Measurements from ENCODE around the gene ARF6. TPM values are rescaled to one million over a fixed set of nuclear protein-coding genes. Genes with fewer than 3 reads are reported as not detected.
"Not testable (repeated sequence)": the region's sequence is repeated elsewhere in the genome, so short reads cannot be mapped to it uniquely, and the experiment has no call there.

Gene ARF6
- total and polyA plus RNA-seq, 10 of the 15 experiments (the other 5 are each of a cell fraction or from before 2014, with no cell fraction given), result 46.8 to 128 (median 71.9) TPM

GRCh38 chr14:49935526-49935925 is 42.6 kb downstream of the ARF6 start (continued):
- TF ChIP-seq NR2C2 (IDR thresholded peaks at IDR 0.05; ENCODE audit: borderline replicate concordance, control insufficient read depth, insufficient read length, low read depth), result no peak
- no peak for TF ChIP-seq CBX3 (IDR thresholded peaks at IDR 0.05; ENCODE audit: borderline replicate concordance, low read depth)
- no peak for TF ChIP-seq POLR2AphosphoS5 (IDR thresholded peaks at IDR 0.05; ENCODE audit: low read length)

GRCh38 chr14:49936246-49936645 is 43.4 kb downstream of the ARF6 start:
- 52% methylated on average over 2 of the region's 2 CpGs for WGBS (ENCODE audit: insufficient coverage, insufficient replicate concordance, low lambda C conversion rate, missing lambda C conversion rate)
- in situ Hi-C loops (cut with MboI); H3K9me3 ChIP-seq (replicated peaks; ENCODE audit: control insufficient read depth, insufficient read depth, low read length); intact Hi-C loops (cut with micrococcal nuclease; ENCODE audit: unreplicated experiment); H3K4me3 ChIP-seq; H3K27me3 ChIP-seq (replicated peaks in 1 of 2; ENCODE audit: control insufficient read depth in 2 of 2, insufficient read depth in 2 of 2, low read length in 1 of 2); H3K4me1 ChIP-seq (ENCODE audit: control insufficient read depth, insufficient read depth, low read length); H3K9ac ChIP-seq (ENCODE audit: control insufficient read depth, insufficient read depth, low read length); H3K79me2 ChIP-seq (ENCODE audit: control insufficient read depth, insufficient read depth, low read length); ATAC-seq; BruUV-seq (replicated peaks); DNase-seq (ENCODE audit: low read depth, low spot score); FAIRE-seq; H2AFZ ChIP-seq (ENCODE audit: control insufficient read depth, low read depth, low read length); H3K27ac ChIP-seq (ENCODE audit: control insufficient read depth, insufficient read depth); RAD21 ChIA-PET (ENCODE audit: unreplicated experiment); H4K20me1 ChIP-seq (ENCODE audit: control insufficient read depth, insufficient read depth); SMC1A ChIA-PET (ENCODE audit: uncharacterized antibody, unreplicated experiment); H3K36me3 ChIP-seq (ENCODE audit: control insufficient read depth in 2 of 2, insufficient read depth in 2 of 2, low read length in 1 of 2); CTCF ChIA-PET; H3K4me2 ChIP-seq (ENCODE audit: control insufficient read depth, insufficient read depth): not testable (repeated sequence)
- POLR2A ChIA-PET, result interaction anchor here (0.6 kb wide), 1 partner anchor 13 kb away, joined by 3 read pairs; no protein-coding TSS in a partner anchor

GRCh38 chr14:49936882-49937281 is 44.0 kb downstream of the ARF6 start:
- DNase-seq (ENCODE audit: low read depth, low spot score); CTCF ChIA-PET; in situ Hi-C loops (cut with MboI); RAD21 ChIA-PET (ENCODE audit: unreplicated experiment); H3K4me2 ChIP-seq (ENCODE audit: control insufficient read depth, insufficient read depth); FAIRE-seq; ATAC-seq; H3K9ac ChIP-seq (ENCODE audit: control insufficient read depth, insufficient read depth, low read length); H3K4me1 ChIP-seq (ENCODE audit: control insufficient read depth, insufficient read depth, low read length); intact Hi-C loops (cut with micrococcal nuclease; ENCODE audit: unreplicated experiment); H3K27me3 ChIP-seq (replicated peaks in 1 of 2; ENCODE audit: control insufficient read depth in 2 of 2, insufficient read depth in 2 of 2, low read length in 1 of 2); H3K27ac ChIP-seq (ENCODE audit: control insufficient read depth, insufficient read depth); SMC1A ChIA-PET (ENCODE audit: uncharacterized antibody, unreplicated experiment); H4K20me1 ChIP-seq (ENCODE audit: control insufficient read depth, insufficient read depth); BruUV-seq (replicated peaks); H3K79me2 ChIP-seq (ENCODE audit: control insufficient read depth, insufficient read depth, low read length); H3K4me3 ChIP-seq; H3K9me3 ChIP-seq (replicated peaks; ENCODE audit: control insufficient read depth, insufficient read depth, low read length); H2AFZ ChIP-seq (ENCODE audit: control insufficient read depth, low read depth, low read length); H3K36me3 ChIP-seq (ENCODE audit: control insufficient read depth in 2 of 2, insufficient read depth in 2 of 2, low read length in 1 of 2): not testable (repeated sequence)
- WGBS (ENCODE audit: insufficient coverage, insufficient replicate concordance, low lambda C conversion rate, missing lambda C conversion rate), result 76% methylated on average over 5 of the region's 5 CpGs
- POLR2A ChIA-PET, result interaction anchor here (0.6 kb wide), 1 partner anchor 13 kb away, joined by 3 read pairs; no protein-coding TSS in a partner anchor

- in situ Hi-C loops (cut with MboI); DNase-seq (ENCODE audit: low read depth, low spot score); H2AFZ ChIP-seq (ENCODE audit: control insufficient read depth, low read depth, low read length); H3K36me3 ChIP-seq (ENCODE audit: control insufficient read depth in 2 of 2, insufficient read depth in 2 of 2, low read length in 1 of 2); ATAC-seq; FAIRE-seq; H3K9me3 ChIP-seq (replicated peaks; ENCODE audit: control insufficient read depth, insufficient read depth, low read length); BruUV-seq (replicated peaks); intact Hi-C loops (cut with micrococcal nuclease; ENCODE audit: unreplicated experiment); RAD21 ChIA-PET (ENCODE audit: unreplicated experiment); H3K27ac ChIP-seq (ENCODE audit: control insufficient read depth, insufficient read depth); H3K9ac ChIP-seq (ENCODE audit: control insufficient read depth, insufficient read depth, low read length); H3K27me3 ChIP-seq (replicated peaks in 1 of 2; ENCODE audit: control insufficient read depth in 2 of 2, insufficient read depth in 2 of 2, low read length in 1 of 2); H3K4me2 ChIP-seq (ENCODE audit: control insufficient read depth, insufficient read depth); H3K79me2 ChIP-seq (ENCODE audit: control insufficient read depth, insufficient read depth, low read length); H4K20me1 ChIP-seq (ENCODE audit: control insufficient read depth, insufficient read depth); H3K4me1 ChIP-seq (ENCODE audit: control insufficient read depth, insufficient read depth, low read length); H3K4me3 ChIP-seq: not testable (repeated sequence)
- ChIA-PET SMC1A (ENCODE audit: uncharacterized antibody, unreplicated experiment) (interaction anchor here (1.5 to 2.7 kb wide), 3 partner anchors 10 to 33 kb away, joined by 5 to 16 read pairs (median 13); no protein-coding TSS in a partner anchor), CTCF (interaction anchor here (0.6 to 1.9 kb wide), 3 partner anchors 11 to 60 kb away, joined by 4 to 9 read pairs (median 5); no protein-coding TSS in a partner anchor), POLR2A (interaction anchor here (0.6 to 1.8 kb wide), 5 partner anchors 9 to 519 kb away, joined by 3 to 7 read pairs (median 4); no protein-coding TSS in a partner anchor)
- 98% methylated on average over 2 of the region's 2 CpGs for WGBS (ENCODE audit: insufficient coverage, insufficient replicate concordance, low lambda C conversion rate, missing lambda C conversion rate)
Measured at GRCh38 chr14:49939215-49939614, 46.3 kb downstream of the ARF6 start.
